SK-N-SH treated with all-trans-retinoic acid at 6 μM for 48 hours (cell line): ENCODE data around the gene LHX6.

Experiments used
- CREB5 ChIP-seq: fragments of 250-450 bp; sonication (Bioruptor Pico); IDR thresholded peaks from 2 replicates; pipeline ENCODE4 v1.5.1; 2020; ENCODE audit warnings: low read depth, mild to moderate bottlenecking, moderate library complexity
- CSRNP3 ChIP-seq: fragments of 250-450 bp; sonication (Bioruptor Pico); IDR thresholded peaks from 2 replicates; pipeline ENCODE4 v1.5.1; 2021; ENCODE audit warnings: mild to moderate bottlenecking, moderate library complexity
- PATZ1 ChIP-seq: fragments of 250-450 bp; sonication (Bioruptor Pico); IDR thresholded peaks from 2 replicates; pipeline ENCODE4 v1.8.0; 2020; ENCODE audit warnings: mild to moderate bottlenecking, moderate library complexity, borderline replicate concordance
- RARB ChIP-seq: fragments of 250-450 bp; sonication (Bioruptor Pico); IDR thresholded peaks from 2 replicates; pipeline ENCODE4 v1.8.0; 2021; ENCODE audit warnings: mild to moderate bottlenecking, moderate library complexity
- ZFP30 ChIP-seq: fragments of 450-650 bp; formaldehyde crosslinking; IDR thresholded peaks from 2 replicates; pipeline ENCODE4 v1.5.0; 2022; ENCODE audit warnings: mild to moderate bottlenecking, moderate library complexity
- ZNF565 ChIP-seq: fragments of 450-650 bp; formaldehyde crosslinking; conservative IDR thresholded peaks from 2 replicates; pipeline ENCODE4 v1.5.0; 2020; ENCODE audit warnings: low read depth, mild to moderate bottlenecking, moderate library complexity
- ZNF8 ChIP-seq: fragments of 450-650 bp; formaldehyde crosslinking; IDR thresholded peaks from 2 replicates; pipeline ENCODE4 v1.5.0; 2020; ENCODE audit warnings: mild to moderate bottlenecking, moderate library complexity

GRCh38 chr9:122192914-122193525, 35.7 kb downstream of the LHX6 start:
- no peak for TF ChIP-seq ZFP30 (CRISPR knock-in tag)
- no peak for TF ChIP-seq CSRNP3
- TF ChIP-seq ZNF8 (CRISPR knock-in tag): no peak
- no peak for TF ChIP-seq PATZ1 (CRISPR knock-in tag)
- TF ChIP-seq CREB5 (CRISPR knock-in tag): no peak
- TF ChIP-seq ZNF565 (CRISPR knock-in tag): no peak
- no peak for TF ChIP-seq RARB (CRISPR knock-in tag)
